Tibial artery (tissue), 4 donors: Measurements from ENCODE around the gene IL24.

Experiments
- DNase-seq, 2 donors: peaks; one replicate each; pipeline ENCODE4 v3.0.0-alpha.2; 2019
- H3K27ac ChIP-seq, 2 donors: fragments of 200-600 bp; sonication (generic) in 1 of 2; 1 replicate in 1 of 2; 2 replicates in 1 of 2; pipeline ENCODE4 v1.5.1; 2018 to 2019; ENCODE audit warnings: mild to moderate bottlenecking in 1 of 2
- H3K27me3 ChIP-seq, 2 donors: fragments of 200-600 bp; sonication (generic) in 1 of 2; one replicate each; pipeline versions ENCODE4 v1.5.1 to v1.6.0; 2016 to 2019
- H3K36me3 ChIP-seq, 3 donors: fragments of 200-600 bp; sonication (generic) in 2 of 3; one replicate each; pipeline ENCODE4 v1.5.1; 2016 to 2019; ENCODE audit warnings: mild to moderate bottlenecking in 2 of 3
- H3K4me1 ChIP-seq, 4 donors: fragments of 200-600 bp; sonication (generic) in 2 of 4; 1 replicate in 3 of 4; 2 replicates in 1 of 4; pipeline ENCODE4 v1.5.1; 2016 to 2019
- H3K4me3 ChIP-seq, 2 donors: fragments of 200-600 bp; sonication (generic) in 1 of 2; 1 replicate in 1 of 2; 2 replicates in 1 of 2; pipeline ENCODE4 v1.5.1; 2018 to 2019; ENCODE audit warnings: mild to moderate bottlenecking in 2 of 2
- H3K9me3 ChIP-seq, 3 donors: fragments of 200-600 bp; sonication (generic) in 1 of 3; one replicate each; pipeline ENCODE4 v1.5.1; 2016 to 2019
- intact Hi-C: fragments of 100-400 bp; cut with DNase I; formaldehyde crosslinking; loops from one replicate; pipeline ENCODE4 v1.15.0; 2023; ENCODE audit warnings: low total_unique reads
- TF ChIP-seq, protein P1 (sequence below), 2 experiments: fragments of 200-600 bp in 1 of 2; fragments of 450-650 bp in 1 of 2; IDR thresholded peaks; one replicate each; pipeline ENCODE4 v1.5.1; 2017 to 2019; ENCODE audit warnings: antibody characterized with exemption in 2 of 2, mild to moderate bottlenecking in 1 of 2, moderate library complexity in 1 of 2

The IL24 gene

DNA sequence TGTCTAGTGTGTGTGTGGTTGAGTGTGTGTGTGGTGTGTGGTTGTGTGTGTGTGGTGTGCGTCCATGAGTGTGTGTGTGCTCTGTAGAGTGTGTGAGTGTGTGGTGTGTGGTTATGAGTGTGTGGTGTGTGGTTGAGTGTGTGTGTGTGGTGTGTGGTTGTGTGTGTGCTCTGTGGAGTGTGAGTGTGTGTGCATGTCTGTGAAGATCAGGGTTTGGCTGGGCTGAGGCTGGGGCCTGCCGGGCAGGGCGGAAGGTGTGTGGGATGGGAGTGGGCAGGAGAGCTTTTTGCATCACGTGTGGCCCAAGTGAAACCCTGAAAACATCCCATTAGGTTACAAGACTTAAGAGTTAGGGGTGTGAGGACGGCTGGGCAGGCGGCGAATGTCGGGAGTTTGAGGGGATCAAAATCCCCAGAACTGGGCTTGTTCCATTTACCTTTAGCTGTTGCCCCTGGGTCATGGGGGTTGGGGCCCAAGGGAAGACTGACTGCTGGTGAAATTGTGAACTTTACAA lies 27.4 kb downstream of the IL24 start:
- Histone ChIP-seq H3K27ac (no peak overlapping the region), H3K36me3 (no peaks in the 10 kb centered on the region), H3K27me3 (peaks cover 0 to 6% of the 10 kb centered on the region in 2 donors), H3K4me3 (no peak overlapping the region), H3K9me3 (no peaks in the 10 kb centered on the region), H3K4me1 (no peaks in the 10 kb centered on the region)
- intact Hi-C loops = no loop called here
- no peak for DNase-seq
- TF ChIP-seq, protein P1, sequence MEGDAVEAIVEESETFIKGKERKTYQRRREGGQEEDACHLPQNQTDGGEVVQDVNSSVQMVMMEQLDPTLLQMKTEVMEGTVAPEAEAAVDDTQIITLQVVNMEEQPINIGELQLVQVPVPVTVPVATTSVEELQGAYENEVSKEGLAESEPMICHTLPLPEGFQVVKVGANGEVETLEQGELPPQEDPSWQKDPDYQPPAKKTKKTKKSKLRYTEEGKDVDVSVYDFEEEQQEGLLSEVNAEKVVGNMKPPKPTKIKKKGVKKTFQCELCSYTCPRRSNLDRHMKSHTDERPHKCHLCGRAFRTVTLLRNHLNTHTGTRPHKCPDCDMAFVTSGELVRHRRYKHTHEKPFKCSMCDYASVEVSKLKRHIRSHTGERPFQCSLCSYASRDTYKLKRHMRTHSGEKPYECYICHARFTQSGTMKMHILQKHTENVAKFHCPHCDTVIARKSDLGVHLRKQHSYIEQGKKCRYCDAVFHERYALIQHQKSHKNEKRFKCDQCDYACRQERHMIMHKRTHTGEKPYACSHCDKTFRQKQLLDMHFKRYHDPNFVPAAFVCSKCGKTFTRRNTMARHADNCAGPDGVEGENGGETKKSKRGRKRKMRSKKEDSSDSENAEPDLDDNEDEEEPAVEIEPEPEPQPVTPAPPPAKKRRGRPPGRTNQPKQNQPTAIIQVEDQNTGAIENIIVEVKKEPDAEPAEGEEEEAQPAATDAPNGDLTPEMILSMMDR (IDR thresholded peaks at IDR 0.05) = no peak

DNA sequence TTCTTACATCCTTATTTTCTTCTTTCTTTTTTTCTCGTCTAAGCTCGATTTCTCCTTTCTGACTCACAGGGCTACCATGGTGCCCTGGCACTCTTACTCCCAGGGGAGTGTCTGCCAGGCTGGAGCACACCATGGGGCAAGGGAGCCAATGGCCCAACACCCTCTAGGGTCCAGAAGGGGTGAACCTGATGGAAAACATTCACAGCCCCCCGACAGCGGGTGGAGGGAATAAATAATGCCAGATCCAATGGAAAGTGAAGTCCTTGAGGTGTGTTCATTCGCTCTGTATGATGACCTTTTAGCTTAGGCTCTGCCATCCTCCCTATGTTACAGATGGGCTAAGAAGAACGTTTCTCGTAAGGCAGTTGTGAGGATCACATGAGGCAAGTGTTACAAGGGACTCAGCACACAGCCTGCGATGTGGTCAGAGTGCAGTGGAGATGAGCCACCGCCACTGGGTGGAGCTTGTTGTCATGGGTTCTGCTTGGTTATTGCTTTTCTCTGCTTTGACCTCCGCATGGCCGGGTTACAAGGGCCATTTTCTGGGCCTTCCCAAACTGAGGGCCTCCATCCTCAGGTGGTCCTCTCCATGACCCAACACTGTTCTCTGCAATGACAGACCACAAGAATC lies 28.0 kb downstream of the IL24 start:
- no peak overlapping the region for H3K4me3 ChIP-seq
- intact Hi-C loops = no loop called here
- H3K27ac ChIP-seq = no peak overlapping the region
- TF ChIP-seq, protein P1 (IDR thresholded peaks at IDR 0.05) = no peak
- H3K27me3 ChIP-seq = peaks cover 0 to 6% of the 10 kb centered on the region in 2 donors
- no peaks in the 10 kb centered on the region for H3K36me3 ChIP-seq
- no peaks in the 10 kb centered on the region for H3K9me3 ChIP-seq
- peak in 1 of 2 donors; percentile 39 for DNase-seq
- H3K4me1 ChIP-seq = no peaks in the 10 kb centered on the region

DNA sequence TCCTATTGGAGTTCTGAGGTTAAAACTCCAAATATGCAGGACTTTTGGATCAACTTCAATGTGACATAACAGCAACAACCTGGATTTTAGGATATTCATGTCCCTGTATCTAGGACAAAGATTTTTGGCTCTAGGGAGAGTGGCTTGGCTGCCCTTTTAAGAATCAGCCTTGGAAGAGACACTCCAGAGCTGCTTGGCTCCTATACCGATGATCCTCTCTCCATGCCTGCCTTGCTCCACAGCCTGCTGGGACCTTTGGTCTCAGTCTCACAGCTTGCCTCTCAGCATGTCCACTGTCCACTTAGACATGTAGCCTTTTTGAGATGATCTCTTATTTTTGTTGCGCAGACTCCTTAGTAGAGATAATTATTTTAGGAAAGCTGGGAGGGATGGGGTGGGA lies 29.0 kb downstream of the IL24 start:
- peaks cover 0 to 6% of the 10 kb centered on the region in 2 donors for H3K27me3 ChIP-seq
- no peaks in the 10 kb centered on the region for H3K36me3 ChIP-seq
- TF ChIP-seq, protein P1 (IDR thresholded peaks at IDR 0.05) = no peak
- H3K4me3 ChIP-seq = no peak overlapping the region
- no peaks in the 10 kb centered on the region for H3K4me1 ChIP-seq
- no peaks in the 10 kb centered on the region for H3K9me3 ChIP-seq
- intact Hi-C loops = no loop called here
- DNase-seq = no peak
- H3K27ac ChIP-seq = no peak overlapping the region

DNA sequence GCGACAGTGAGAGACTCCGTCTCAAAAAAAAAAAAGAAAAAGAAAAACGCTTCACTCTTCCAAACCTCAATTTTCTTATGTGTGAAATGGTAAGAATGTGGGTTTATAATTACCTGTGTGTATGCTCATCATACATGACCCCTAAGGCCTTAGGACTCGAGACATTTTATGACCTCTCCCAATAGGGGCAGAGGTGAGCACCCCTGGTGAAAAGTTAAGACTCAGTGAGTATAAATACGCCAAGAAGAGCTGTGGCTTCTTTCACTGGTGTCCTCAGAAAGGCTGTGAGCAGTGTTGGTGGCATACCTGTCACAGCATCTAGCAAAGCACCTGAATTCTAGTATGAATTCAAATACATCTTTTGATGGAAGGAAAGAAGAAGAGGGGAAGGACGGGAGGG lies 32.3 kb downstream of the IL24 start:
- Histone ChIP-seq H3K4me1 (no peaks in the 10 kb centered on the region), H3K36me3 (no peaks in the 10 kb centered on the region), H3K9me3 (no peaks in the 10 kb centered on the region), H3K27ac (no peak overlapping the region), H3K27me3 (no peaks in the 10 kb centered on the region), H3K4me3 (no peak overlapping the region)
- intact Hi-C loops = no loop called here
- TF ChIP-seq, protein P1 (IDR thresholded peaks at IDR 0.05) = no peak
- DNase-seq = no peak

DNA sequence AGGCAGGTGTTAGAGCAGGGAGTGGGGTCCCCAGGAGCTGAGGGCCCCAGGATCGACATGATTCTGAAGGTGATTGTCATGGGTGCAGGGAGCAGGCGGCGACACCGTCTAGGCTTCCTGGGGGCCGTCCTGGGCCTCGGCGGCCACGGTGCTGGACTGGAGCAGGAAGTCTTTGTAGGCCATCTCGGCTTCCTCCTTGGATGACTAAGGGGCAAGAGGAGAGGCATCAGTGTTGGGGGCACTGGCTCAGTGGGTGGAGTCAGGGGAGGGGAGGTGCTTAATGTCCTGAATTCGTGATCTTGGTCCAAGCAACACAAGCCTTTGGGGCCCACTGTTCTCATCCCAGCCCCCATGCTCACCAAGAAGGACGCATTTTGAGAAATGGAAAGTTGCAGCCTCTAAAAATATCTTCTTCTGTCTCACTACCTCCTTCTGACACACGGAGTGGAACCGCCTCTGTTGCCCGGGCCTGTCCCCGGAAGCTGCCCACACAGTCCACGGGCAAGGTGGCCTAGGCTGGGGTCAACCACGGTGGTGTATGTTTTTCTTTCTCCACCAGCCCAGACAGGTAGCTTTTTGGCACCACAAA lies 33.1 kb downstream of the IL24 start:
- H3K4me1 ChIP-seq = no peaks in the 10 kb centered on the region
- intact Hi-C loops = no loop called here
- H3K27ac ChIP-seq = no peak overlapping the region
- DNase-seq = no peak
- no peaks in the 10 kb centered on the region for H3K27me3 ChIP-seq
- no peak overlapping the region for H3K4me3 ChIP-seq
- no peaks in the 10 kb centered on the region for H3K9me3 ChIP-seq
- TF ChIP-seq, protein P1 (IDR thresholded peaks at IDR 0.05) = no peak
- no peaks in the 10 kb centered on the region for H3K36me3 ChIP-seq
